ENCODE results near the gene IL3. TPM values are rescaled to one million over a fixed set of nuclear protein-coding genes. Genes with fewer than 3 reads are reported as not detected.

The IL3 gene
- total RNA-seq, 1 donor from 2014 or later, result not detected

DNA sequence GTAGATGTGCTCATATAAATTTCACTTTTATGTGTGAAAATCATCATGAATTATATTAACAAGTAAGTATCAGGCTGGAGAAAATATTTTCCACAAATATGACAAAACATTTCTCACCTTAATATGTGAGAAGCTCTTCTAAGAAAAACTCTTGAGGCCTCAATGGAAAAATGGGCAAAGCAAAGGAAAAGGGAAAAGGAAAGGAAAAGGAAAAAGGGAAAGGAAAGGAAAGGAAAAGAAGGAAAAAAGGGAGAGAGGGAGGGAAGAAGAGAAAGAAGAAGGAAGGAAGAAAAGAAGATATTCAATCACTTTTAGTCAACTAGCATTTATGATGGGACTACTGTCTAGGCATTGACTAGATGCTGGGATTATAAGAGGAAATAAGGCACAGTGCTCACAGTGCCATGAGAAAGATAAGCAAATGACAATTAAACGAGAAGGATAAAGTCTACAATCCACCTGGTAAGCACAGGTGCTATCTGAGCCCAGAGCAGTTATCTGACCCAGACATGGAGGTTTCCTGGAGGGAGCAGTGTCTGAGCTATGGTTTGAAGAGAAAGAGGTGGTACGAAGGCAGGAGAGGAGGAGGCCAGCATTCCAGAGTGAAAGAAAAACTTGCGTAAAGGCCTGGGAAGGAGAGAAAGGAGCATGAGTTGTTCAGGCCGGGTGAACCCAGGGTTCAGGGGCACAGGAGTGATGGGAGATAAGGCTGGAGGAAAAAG is 30.7 kb upstream of the IL3 start:
- TF ChIP-seq, protein P1, sequence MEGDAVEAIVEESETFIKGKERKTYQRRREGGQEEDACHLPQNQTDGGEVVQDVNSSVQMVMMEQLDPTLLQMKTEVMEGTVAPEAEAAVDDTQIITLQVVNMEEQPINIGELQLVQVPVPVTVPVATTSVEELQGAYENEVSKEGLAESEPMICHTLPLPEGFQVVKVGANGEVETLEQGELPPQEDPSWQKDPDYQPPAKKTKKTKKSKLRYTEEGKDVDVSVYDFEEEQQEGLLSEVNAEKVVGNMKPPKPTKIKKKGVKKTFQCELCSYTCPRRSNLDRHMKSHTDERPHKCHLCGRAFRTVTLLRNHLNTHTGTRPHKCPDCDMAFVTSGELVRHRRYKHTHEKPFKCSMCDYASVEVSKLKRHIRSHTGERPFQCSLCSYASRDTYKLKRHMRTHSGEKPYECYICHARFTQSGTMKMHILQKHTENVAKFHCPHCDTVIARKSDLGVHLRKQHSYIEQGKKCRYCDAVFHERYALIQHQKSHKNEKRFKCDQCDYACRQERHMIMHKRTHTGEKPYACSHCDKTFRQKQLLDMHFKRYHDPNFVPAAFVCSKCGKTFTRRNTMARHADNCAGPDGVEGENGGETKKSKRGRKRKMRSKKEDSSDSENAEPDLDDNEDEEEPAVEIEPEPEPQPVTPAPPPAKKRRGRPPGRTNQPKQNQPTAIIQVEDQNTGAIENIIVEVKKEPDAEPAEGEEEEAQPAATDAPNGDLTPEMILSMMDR (IDR thresholded peaks at IDR 0.05; ENCODE audit: insufficient read depth, low read length, poor library complexity, severe bottlenecking), result no peak
- H3K27me3 ChIP-seq (ENCODE audit: control insufficient read depth, insufficient read depth, low read length), result no peaks in the 10 kb centered on the region

DNA sequence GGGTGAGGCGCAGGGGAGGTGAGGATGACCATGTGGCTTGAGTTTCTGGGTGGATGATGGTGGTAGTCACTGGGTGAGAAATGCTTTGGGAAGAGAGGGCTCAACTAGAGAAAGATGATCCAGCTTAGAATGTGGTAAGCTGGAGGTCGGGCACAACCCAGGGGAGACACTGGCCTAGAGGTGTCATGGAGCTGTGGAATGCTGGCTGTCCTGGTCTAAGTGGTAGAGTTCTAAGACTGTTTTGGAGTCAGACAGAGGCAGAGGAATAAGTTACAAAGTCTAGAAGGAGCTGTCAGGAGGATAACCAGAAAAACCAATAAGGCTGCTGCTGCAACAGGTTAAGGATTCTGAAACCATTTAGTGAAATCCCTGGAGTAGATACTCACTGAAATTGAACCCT is 29.8 kb upstream of the IL3 start:
- Histone ChIP-seq H3K36me3 (ENCODE audit: control insufficient read depth, insufficient read depth, low read length) (no peaks in the 10 kb centered on the region), H3K4me3 (ENCODE audit: low read depth, low read length) (no peak overlapping the region), H3K27me3 (ENCODE audit: control insufficient read depth, insufficient read depth, low read length) (no peaks in the 10 kb centered on the region)
- TF ChIP-seq, protein P1 (IDR thresholded peaks at IDR 0.05; ENCODE audit: insufficient read depth, low read length, poor library complexity, severe bottlenecking), result no peak
- no peak for DNase-seq (ENCODE audit: low read depth)

More for the DNA sequence above, 30.7 kb upstream of the IL3 start:
- DNase-seq (ENCODE audit: low read depth), result no peak
- Histone ChIP-seq H3K36me3 (ENCODE audit: control insufficient read depth, insufficient read depth, low read length) (no peaks in the 10 kb centered on the region), H3K4me3 (ENCODE audit: low read depth, low read length) (no peak overlapping the region)

DNA sequence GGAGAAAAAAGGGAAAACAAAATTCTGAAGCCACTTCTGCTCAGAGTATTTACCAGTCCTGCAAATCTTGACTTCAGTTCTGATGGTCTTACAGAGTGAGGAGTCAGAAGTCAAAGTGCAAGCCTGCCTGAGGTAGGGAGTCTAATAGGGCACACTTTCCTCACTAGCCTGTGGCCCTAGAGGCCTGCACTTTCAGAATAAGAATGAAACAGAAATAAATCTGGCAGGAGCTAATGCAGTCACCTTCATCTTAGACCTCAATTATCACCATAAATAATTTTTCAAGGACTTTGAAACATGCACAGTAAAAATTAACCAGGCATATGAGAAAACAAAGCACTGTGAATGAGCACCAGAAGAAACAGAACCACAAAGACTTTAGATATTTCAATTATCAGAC is 28.3 kb upstream of the IL3 start:
- Histone ChIP-seq H3K36me3 (ENCODE audit: control insufficient read depth, insufficient read depth, low read length) (no peaks in the 10 kb centered on the region), H3K4me3 (ENCODE audit: low read depth, low read length) (no peak overlapping the region), H3K27me3 (ENCODE audit: control insufficient read depth, insufficient read depth, low read length) (no peaks in the 10 kb centered on the region)
- DNase-seq (ENCODE audit: low read depth), result no peak
- TF ChIP-seq, protein P1 (IDR thresholded peaks at IDR 0.05; ENCODE audit: insufficient read depth, low read length, poor library complexity, severe bottlenecking), result no peak

DNA sequence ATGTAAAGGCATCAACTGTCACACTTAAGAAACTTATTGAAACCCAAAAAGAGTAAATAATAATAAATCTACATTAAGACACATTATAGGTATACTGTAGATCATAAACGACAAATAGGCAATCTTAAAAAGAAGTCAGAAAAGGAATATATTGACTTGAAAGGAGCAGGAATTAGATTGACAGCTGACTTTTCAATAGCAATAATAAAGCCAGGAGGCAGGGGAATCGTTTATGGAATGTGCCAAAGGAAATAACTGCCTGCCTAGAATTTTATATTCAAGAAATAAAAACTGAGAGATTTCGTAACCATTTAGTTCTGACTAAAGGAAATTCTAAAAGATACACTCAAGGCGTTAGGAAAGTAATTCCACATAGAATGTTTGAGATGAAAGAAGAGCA is 27.3 kb upstream of the IL3 start:
- no peak for DNase-seq (ENCODE audit: low read depth)
- H3K27me3 ChIP-seq (ENCODE audit: control insufficient read depth, insufficient read depth, low read length), result no peaks in the 10 kb centered on the region
- H3K4me3 ChIP-seq (ENCODE audit: low read depth, low read length), result no peak overlapping the region
- H3K36me3 ChIP-seq (ENCODE audit: control insufficient read depth, insufficient read depth, low read length), result no peaks in the 10 kb centered on the region
- TF ChIP-seq, protein P1 (IDR thresholded peaks at IDR 0.05; ENCODE audit: insufficient read depth, low read length, poor library complexity, severe bottlenecking), result no peak

DNA sequence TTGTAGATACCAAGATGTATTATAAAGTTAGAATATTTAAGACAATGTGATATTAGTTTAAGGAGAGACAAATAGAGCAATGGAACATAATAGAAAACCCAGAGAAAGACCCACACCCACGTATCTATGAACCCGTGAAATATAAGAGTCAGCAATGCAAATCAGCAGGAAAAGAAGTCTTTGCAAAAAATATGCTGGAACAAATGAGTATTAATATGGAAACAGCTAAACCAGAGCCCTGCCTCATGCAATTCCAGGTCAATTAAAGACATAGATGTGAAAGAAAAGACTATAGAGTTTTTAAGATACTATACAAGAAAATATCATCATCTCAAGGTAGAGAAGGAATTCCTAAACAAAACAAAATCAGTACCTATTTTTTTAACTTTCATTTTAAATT is 23.1 kb upstream of the IL3 start:
- H3K27me3 ChIP-seq (ENCODE audit: control insufficient read depth, insufficient read depth, low read length), result peaks cover 2% of the 10 kb centered on the region
- DNase-seq (ENCODE audit: low read depth), result no peak
- no peak overlapping the region for H3K4me3 ChIP-seq (ENCODE audit: low read depth, low read length)
- TF ChIP-seq, protein P1 (IDR thresholded peaks at IDR 0.05; ENCODE audit: insufficient read depth, low read length, poor library complexity, severe bottlenecking), result no peak
- H3K36me3 ChIP-seq (ENCODE audit: control insufficient read depth, insufficient read depth, low read length), result no peaks in the 10 kb centered on the region

DNA sequence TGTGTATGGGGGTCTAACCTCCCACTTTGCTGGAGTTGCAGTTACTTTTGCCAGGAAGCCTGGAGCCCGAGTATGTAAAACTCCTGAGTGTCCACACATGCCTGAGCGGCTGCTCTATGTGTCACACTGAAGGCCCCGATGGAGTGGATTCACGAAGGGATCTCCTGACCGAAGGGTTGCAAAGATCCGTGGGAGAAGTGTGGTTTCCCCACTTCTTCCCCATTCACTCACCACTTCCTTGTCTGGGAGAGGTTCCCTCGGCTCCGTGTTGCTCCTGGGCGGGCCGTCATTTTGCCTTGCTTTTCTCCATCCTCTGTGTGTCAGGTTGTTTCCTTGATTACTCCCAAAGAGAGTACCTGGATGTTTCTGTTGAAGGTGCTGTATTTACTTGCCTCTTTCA is 16.2 kb upstream of the IL3 start:
- TF ChIP-seq, protein P1 (IDR thresholded peaks at IDR 0.05; ENCODE audit: insufficient read depth, low read length, poor library complexity, severe bottlenecking), result no peak
- DNase-seq (ENCODE audit: low read depth), result no peak

More for the DNA sequence above, 16.2 kb upstream of the IL3 start:
- H3K36me3 ChIP-seq (ENCODE audit: control insufficient read depth, insufficient read depth, low read length), result no peaks in the 10 kb centered on the region
- no peak overlapping the region for H3K4me3 ChIP-seq (ENCODE audit: low read depth, low read length)
- H3K27me3 ChIP-seq (ENCODE audit: control insufficient read depth, insufficient read depth, low read length), result peaks cover 11% of the 10 kb centered on the region

All from kidney epithelial cell (primary cell).